ENCODE measurements around the gene GAS7.

- TF ChIP-seq CTCF (IDR thresholded peaks at IDR 0.05) (no peak), POLR2A (IDR thresholded peaks at IDR 0.05) (no peak)
These were observed 147.8 kb downstream of the GAS7 start for GRCh38 chr17:10050597-10051101.
